Forelimb muscle (tissue), 1 donor: ENCODE data around the gene HBZ. TPM values are rescaled to one million over a fixed set of nuclear protein-coding genes. Genes with fewer than 3 reads are reported as not detected.

Experiments
- polyA plus RNA-seq: library from polyadenylated mRNA; unstranded; fragments of 120-200 nt; gene quantifications from one replicate; pipeline ENCODE4 v1.2.1, GENCODE V29; 2013; ENCODE audit not compliant: insufficient read length

Gene HBZ
- polyA plus RNA-seq, 1 donor = 4.9 TPM

Other genes starting within 250 kb of the HBZ start
- 6.7 TPM for gene POLR3K, start 99.0 kb upstream of the HBZ start, polyA plus RNA-seq
- 30.6 TPM for gene SNRNP25, start 98.8 kb upstream of the HBZ start, polyA plus RNA-seq
- gene RHBDF1, start 80.0 kb upstream of the HBZ start, polyA plus RNA-seq = 38.1 TPM
- 23.4 TPM for gene MPG, start 74.4 kb upstream of the HBZ start, polyA plus RNA-seq
- 25.5 TPM for gene NPRL3, start 14.0 kb upstream of the HBZ start, polyA plus RNA-seq
- gene HBM, start 13.3 kb downstream of the HBZ start, polyA plus RNA-seq = 6.8 TPM
- gene HBA2, start 20.2 kb downstream of the HBZ start, polyA plus RNA-seq = 3,429 TPM
- 2,062 TPM for gene HBA1, start 24.0 kb downstream of the HBZ start, polyA plus RNA-seq
- 1.4 TPM for gene HBQ1, start 27.8 kb downstream of the HBZ start, polyA plus RNA-seq
- gene LUC7L, start 76.8 kb downstream of the HBZ start, polyA plus RNA-seq = 67.5 TPM
- 36.3 TPM for gene FAM234A, start 82.2 kb downstream of the HBZ start, polyA plus RNA-seq
- gene RGS11, start 123.3 kb downstream of the HBZ start, polyA plus RNA-seq = 3.6 TPM
- gene ARHGDIG, start 127.9 kb downstream of the HBZ start, polyA plus RNA-seq = 0.82 TPM
- 0.68 TPM for gene PDIA2, start 130.5 kb downstream of the HBZ start, polyA plus RNA-seq
- gene AXIN1, start 200.1 kb downstream of the HBZ start, polyA plus RNA-seq = 11.3 TPM
- gene MRPL28, start 217.9 kb downstream of the HBZ start, polyA plus RNA-seq = 44.6 TPM
- 28.5 TPM for gene PGAP6, start 229.3 kb downstream of the HBZ start, polyA plus RNA-seq
- 66.4 TPM for gene NME4, start 244.6 kb downstream of the HBZ start, polyA plus RNA-seq
- 14.4 TPM for gene DECR2, start 249.2 kb downstream of the HBZ start, polyA plus RNA-seq